Right renal cortex interstitium (tissue), 3 donors: ENCODE measurements around the gene BTNL8. TPM values are rescaled to one million over a fixed set of nuclear protein-coding genes. Genes with fewer than 3 reads are reported as not detected.

Source experiments
- DNase-seq, 3 donors: peaks; one replicate each; pipeline ENCODE4 v3.0.0-alpha.2; 2013; ENCODE audit warnings: low read depth in 3 of 3, low spot score in 2 of 3
- polyA plus RNA-seq, 3 donors: library from polyadenylated mRNA; unstranded; fragments of 120-200 nt; gene quantifications; one replicate each; pipeline ENCODE4 v1.2.1, GENCODE V29; 2013; ENCODE audit not compliant: insufficient read length in 3 of 3

Gene BTNL8, protein sequence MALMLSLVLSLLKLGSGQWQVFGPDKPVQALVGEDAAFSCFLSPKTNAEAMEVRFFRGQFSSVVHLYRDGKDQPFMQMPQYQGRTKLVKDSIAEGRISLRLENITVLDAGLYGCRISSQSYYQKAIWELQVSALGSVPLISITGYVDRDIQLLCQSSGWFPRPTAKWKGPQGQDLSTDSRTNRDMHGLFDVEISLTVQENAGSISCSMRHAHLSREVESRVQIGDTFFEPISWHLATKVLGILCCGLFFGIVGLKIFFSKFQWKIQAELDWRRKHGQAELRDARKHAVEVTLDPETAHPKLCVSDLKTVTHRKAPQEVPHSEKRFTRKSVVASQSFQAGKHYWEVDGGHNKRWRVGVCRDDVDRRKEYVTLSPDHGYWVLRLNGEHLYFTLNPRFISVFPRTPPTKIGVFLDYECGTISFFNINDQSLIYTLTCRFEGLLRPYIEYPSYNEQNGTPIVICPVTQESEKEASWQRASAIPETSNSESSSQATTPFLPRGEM
- polyA plus RNA-seq, result under 1 TPM; 0.44 to 0.58 (median 0.54) TPM

- no peak for DNase-seq
Observed at GRCh38 chr5:180898621-180899246, at the start of gene BTNL8. Gene BTNL8, plus strand, starts transcription at chr5:180899159. Its CDS starts 152 bp downstream, at chr5:180899311.

- no peak for DNase-seq
Observed at GRCh38 chr5:180849827-180850226, 49.1 kb upstream of the BTNL8 start.

DNA sequence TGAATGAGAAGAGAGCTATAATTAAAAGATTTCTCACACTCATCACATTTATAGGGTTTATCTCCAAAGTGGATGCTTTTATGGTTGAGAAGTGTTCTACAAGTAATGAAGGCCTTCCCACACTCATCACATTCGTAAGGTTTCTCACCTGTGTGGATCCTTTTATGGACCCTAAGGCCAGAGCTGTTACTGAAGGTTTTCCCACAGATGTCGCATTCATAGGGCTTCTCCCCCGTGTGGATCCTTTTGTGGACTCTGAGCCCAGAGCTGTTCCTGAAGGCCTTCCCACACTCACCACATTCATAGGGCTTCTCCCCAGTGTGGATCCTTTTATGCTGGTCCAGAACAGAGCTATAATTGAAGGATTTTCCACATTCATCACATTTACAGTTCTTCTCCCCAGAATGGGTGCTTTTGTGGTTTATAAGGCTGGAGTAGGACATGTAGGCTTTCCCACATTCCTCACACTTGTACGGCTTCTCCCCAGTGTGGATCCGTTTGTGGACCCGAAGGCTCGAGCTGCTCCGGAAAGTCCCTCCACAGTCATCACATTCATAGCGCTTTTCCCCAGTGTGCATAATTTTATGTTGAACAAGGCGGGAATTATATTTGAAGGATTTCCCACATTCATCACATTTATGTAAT lies 48.4 kb upstream of the BTNL8 start:
- DNase-seq, result no peak

DNA sequence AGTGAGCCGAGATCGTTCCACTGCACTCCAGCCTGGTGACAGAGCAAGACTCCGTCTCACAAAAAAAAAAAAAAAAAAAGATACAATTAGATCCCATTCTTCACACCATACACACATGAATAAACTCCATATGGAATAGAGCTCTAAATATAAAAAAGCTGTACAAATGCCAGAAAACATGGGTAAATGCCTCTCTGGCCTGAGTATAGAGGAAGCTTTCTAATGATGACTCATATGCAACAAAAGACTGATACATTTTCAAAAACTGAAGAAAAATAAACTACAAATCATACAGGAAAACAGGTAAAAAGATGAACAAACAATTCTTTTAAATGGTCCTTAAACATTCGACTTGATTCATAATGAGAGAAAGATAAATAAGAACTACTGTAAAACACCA lies 46.5 kb upstream of the BTNL8 start:
- DNase-seq, result no peak

GRCh38 chr5:180853121-180853847 lies 45.7 kb upstream of the BTNL8 start:
- DNase-seq, result no peak

DNA sequence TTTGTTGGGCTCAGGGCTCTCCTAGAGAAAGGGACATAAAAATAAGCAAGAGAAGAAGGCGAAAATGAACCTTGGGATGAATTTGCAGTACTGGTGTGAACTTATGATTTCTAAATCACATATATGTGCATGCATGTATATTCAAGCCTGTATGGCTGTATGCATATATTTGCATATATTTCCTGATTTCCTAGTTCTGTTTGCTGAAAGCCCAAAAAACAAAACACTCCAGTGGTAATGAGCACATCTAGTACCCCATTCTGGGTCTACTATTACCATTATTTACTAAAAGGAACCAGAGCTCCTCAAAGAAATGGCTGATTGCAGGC lies 45.1 kb upstream of the BTNL8 start:
- no peak for DNase-seq

DNA sequence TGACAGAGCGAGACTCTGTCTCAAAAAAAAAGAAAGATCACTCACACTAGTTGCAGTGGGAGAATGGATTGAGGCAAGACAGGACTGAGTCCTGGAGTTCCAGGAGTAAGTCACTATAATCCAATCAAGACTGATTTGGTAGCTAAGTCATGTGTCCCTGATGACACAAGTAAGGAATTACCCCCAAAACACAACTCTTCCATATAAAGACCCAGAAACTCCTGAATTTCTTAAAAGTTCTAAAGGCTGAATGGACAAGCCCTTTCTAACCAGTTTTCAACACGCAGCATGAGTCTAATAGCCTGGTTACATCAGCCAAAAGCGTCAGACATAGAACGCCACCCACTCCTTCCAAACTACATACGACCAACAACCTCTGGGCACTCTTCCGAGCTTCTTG lies 40.4 kb upstream of the BTNL8 start:
- DNase-seq, result no peak

DNA sequence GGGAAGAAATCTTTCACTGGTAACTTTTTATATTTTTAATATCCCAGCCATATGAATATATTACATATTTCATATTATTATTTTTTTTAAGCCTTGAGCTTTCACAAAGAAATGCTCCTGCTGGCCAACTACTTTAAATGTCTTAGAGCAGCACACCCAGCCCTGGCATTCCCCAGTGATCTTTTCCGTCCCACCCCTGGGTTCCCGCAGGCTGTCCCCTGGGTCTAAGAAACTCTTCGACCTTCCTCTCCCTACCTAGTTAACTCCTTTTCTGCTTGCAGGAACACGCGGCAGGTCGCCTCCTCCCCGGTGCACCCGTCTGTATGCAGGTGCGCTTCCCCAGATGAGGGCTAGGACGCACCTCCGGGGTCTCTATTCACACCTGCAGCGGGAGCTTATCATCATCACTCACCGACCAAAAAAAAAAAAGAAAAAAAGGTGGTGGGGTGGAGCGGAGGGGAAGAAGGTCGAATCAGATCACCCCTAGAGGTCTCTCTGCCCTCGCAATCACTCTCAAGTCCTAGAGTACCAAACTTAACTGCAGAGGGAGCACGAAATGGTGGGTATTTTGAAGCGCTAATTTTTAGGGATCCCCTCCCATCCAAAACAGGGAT lies 38.6 kb upstream of the BTNL8 start:
- peak in 1 of 3 donors; percentile 18 for DNase-seq

GRCh38 chr5:180860887-180861822 lies 37.8 kb upstream of the BTNL8 start, which contains the start of gene ZFP62:
Gene ZFP62, minus strand, starts transcription at chr5:180861276. Its CDS starts 57 bp downstream, at chr5:180861219.
- peak in 2 of 3 donors; percentile 80 to 85 for DNase-seq

DNA sequence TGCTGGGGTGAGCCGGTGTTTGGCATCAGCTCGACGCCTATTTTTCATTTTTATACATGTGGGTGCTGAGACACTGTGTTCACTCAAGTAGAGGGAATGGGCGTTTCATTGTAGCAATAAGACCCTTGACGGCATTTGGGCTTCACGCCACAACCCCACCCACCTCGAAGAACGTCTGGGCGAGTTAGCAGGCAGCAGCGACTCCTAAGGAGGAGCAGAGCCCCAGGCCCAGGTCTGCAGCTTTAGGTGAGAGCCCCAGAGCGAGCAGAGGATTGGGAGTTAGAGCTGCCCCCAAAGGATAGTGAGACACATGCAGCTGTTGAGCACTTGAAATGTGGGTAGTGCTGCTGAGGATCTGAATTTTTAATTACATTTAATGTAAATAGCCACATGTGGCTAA lies 36.3 kb upstream of the BTNL8 start:
- DNase-seq, result no peak

DNA sequence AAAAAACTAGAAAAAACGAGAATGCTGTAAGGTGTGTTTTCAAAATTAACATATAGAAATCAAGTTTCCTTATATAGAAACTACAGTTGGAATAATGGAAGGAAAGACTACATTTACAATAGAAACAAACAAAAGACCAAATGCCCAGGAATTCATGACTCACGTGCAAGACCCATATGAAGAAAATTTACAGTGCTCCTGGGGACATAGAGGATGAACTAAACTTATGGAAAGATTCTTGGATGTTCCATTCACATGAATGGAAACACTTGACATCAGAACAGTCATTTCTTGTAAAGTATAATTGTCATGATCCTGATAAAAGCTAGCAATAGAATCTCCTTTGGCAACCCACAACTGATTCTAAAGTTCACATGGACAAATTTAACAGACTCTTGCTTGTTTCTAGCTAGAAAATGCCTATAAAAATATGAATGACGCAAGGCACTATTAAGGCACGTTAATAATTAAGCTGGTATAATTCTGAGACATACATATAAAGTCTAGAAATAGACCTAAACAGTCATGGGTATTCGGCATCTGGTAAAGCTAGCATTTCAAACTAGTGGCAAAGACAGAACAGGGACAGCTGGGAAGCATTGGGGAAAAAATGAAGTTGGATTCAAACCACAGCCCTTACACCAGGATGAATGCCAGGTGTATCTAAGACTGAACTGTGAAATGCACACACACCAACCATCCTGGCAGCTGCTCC lies 32.8 kb upstream of the BTNL8 start:
- no peak for DNase-seq

GRCh38 chr5:180866985-180867384 lies 32.0 kb upstream of the BTNL8 start:
- DNase-seq, result no peak

DNA sequence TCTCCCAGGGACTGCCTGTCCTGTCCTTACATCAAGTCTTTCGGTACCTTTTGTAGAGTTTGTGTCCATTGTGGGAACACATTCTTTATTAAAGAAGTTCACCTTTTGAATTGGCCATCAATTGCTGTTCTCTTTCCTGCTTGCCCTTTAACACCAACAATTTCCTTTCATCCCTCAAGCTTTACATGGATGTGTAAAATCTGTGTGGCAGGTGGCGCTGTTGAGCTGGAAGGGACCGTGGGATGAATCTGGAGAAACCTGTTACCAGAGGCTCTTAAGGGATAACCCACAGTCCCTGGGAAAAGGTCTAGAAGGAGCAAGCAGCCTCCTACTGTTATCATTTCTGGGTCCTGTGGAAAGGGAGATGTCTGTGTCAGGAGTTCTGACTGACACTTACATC lies 30.0 kb upstream of the BTNL8 start:
- peak; percentile 60 to 81 (median 73) for DNase-seq

DNA sequence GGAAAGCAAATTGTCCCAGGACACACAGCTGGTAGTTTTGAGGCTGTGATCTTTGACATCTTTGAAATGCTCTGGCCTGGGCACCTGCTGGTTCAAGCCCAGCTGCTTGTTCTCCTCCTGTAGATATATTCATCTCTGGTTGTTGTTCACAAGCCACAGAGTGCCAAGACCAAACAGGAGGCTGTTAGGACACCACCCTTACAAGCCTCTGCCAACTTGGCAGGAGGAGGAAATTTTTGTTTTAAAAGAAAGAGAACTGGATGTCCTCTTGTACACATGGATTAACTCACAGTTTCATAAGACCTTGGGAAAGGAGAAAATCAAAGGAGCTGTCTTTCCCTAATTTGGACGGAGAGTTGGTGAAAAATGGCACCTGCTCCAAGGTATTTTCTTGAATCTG lies 29.4 kb upstream of the BTNL8 start:
- no peak for DNase-seq

DNA sequence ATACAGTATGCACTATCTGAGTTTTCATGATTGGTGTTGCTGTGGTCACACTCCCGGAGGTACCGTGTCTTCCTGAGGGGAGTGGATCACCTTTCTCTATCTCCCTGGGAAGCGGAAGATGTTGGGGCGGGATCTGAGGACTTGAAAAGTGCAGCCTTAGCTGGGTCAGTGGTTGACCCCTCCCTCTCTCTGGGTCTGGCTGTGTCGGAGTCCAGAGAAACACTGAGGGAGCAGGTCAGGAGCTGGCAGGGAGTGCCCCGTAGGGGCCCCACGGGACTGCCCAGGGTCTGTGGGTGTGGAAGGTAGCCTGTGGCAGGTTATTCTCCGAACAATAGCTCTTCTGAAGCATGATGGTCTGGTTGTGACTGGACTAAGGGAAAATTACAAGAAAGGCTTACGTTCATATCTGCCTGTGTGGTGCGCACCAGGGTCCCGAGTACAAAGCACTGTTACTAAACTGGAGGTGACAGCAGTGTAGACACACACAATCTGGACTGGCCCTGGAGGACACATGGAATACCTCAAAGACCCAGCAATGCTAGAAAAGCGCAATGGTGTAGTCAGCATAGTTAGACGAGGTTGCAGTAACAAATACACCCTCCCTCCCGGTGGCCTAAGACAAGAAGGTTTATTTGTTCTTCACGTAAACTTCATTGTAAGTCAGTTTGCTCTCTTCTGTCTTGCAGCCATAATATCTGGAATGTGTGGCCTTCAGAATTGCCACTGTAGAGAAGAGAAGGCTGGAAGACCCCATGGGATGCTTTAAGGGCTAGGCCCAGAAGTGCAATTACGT lies 28.5 kb upstream of the BTNL8 start:
- DNase-seq, result no peak

- DNase-seq, result no peak
Observed at GRCh38 chr5:180872419-180872818, 26.5 kb upstream of the BTNL8 start.

DNA sequence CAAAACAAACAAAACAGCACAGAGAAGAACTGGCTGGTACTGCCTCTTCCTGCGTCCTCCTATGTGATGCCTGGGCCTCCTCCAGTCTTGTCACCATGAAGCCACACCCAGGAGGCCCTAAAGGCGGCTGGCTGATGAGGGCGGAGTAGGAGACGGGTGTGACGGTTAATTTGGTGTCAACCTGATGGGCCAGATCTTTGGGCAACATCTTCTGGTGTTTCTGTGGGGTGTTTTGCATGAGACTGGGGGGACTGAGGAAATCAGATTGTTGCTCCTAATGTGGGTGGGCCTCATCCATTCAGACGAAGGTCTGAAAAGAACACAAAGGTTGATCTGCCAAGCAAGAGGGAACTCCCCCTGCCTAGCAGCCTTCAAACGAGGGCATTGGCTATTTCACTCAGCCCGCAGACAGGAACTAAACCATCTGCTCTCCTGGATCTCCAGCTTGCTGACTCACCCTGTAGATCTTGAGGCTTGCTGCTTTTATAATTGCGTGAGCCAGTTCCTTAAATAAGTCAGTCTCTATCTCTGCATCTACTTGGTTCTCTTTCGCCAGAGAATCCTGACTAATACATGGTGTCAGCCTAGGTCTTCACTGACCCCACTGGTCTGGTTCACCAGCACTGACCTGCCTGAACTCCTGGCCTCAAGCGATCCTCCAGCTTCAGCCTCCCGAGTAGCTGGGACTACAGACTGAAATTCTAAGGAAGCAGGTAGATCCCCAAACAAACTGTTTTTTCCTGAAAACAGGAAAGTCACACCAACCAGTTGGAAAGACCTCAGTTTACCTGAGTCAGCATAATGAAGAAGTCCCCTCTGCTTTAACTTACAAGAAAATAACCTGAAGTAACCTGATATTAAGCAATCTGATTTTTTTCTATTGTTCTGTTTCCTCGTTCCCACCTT lies 25.1 kb upstream of the BTNL8 start:
- DNase-seq, result no peak
